GM12872 (cell line): ENCODE results near the gene CFAP107.
A peak's percentile ranks its signal among the peaks of the same experiment; 100 is the strongest.

ENCODE experiments used
- TF ChIP-seq, protein P1 (sequence below): IDR thresholded peaks from 3 replicates; pipeline ENCODE4 v1.5.1; 2011; ENCODE audit warnings: low read depth, mild to moderate bottlenecking, low read length, moderate library complexity; ENCODE audit not compliant: insufficient read depth

CFAP107 gene

DNA sequence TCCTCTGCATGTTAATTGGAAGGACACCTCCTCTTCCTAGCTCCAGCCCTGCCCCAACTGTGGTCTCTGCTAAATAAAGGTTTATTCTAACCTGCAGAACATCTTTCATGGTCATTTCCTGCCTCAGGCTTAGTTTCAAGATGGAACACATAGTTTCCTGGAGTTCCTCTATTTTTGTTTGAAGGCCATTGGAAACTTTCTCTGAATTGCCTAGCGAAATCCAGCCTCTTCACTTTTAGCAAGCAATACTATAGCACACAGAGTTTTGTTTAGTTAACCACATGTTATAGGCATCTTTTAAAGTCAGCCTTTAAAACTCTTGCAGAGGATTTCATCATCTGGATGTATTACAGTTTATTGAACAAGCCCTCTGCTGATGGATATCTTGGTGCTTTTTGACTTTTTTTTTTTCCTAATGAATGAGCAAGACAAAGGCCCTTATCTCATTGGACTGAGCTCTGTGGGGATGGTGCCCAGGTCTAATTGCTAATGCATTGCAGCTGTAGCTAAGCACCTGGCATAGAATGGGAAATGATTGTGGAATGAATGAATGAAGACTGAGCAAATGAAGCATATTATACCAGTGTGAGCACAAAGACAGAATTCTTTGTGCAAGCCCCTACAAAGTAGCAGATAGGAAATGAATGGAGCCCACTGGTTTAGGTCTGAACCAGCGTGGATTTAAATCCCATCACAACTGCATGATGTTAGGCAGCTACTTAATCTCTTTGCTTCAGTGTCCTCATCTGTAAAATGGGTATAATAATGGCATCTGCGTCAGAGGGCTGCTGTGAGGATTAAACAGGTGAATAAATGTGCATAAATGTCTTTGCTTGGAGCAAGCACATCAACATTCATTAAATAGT, 641 bp upstream of the CFAP107 start:
- TF ChIP-seq, protein P1, sequence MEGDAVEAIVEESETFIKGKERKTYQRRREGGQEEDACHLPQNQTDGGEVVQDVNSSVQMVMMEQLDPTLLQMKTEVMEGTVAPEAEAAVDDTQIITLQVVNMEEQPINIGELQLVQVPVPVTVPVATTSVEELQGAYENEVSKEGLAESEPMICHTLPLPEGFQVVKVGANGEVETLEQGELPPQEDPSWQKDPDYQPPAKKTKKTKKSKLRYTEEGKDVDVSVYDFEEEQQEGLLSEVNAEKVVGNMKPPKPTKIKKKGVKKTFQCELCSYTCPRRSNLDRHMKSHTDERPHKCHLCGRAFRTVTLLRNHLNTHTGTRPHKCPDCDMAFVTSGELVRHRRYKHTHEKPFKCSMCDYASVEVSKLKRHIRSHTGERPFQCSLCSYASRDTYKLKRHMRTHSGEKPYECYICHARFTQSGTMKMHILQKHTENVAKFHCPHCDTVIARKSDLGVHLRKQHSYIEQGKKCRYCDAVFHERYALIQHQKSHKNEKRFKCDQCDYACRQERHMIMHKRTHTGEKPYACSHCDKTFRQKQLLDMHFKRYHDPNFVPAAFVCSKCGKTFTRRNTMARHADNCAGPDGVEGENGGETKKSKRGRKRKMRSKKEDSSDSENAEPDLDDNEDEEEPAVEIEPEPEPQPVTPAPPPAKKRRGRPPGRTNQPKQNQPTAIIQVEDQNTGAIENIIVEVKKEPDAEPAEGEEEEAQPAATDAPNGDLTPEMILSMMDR, result no peak

DNA sequence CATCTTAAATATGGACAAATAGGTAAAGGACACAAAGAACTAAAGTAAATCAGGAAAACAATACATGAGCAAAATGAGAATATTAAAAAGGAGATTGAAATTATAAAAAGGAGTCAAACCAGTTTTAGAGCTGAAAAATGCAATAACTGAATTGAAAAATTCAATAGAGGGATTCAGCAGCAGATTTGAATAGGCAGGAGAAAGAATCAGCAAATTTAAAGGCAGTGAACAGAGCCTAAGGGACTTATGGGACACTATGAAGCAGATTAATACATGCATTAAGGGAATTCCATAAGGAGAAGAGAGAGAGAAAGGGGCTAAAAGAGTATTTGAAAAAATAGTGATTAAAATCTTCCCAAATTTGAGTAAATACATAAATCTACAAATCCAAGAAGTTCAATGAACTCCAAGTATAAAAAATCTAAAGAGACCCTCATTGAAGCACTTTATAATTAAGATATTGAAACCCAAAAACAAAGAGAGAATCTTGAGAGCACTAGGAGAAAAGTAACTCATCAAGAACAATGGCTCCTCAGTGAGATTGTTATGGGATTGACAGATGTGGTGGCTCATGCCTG, 2.9 kb downstream of the CFAP107 start:
- TF ChIP-seq, protein P1, result no peak

GRCh38 chr1:12754738-12755137, 8.7 kb downstream of the CFAP107 start:
- TF ChIP-seq, protein P1, result no peak

DNA sequence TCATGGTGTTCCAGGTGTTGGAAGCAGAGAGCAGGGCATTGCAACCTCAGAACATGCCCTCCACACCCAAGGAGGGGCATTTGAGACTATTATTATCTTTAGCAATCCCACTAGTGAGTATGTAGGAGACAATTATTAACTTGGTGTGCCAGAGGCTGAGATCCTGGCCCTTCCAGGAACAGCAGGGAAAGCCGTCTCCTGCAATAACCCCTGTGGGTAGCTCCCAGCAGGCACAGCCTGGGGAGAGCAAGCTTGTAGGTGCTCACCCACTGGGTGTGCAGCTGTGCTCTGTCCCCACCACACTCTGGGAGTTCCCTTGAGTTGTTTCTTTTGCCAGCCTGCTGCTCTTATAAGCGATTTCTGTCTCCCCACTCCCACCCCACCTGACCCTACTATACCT, 10.3 kb downstream of the CFAP107 start:
- TF ChIP-seq, protein P1, result no peak

- TF ChIP-seq, protein P1, result no peak
These were observed 10.9 kb downstream of the CFAP107 start for GRCh38 chr1:12756768-12757413.

DNA sequence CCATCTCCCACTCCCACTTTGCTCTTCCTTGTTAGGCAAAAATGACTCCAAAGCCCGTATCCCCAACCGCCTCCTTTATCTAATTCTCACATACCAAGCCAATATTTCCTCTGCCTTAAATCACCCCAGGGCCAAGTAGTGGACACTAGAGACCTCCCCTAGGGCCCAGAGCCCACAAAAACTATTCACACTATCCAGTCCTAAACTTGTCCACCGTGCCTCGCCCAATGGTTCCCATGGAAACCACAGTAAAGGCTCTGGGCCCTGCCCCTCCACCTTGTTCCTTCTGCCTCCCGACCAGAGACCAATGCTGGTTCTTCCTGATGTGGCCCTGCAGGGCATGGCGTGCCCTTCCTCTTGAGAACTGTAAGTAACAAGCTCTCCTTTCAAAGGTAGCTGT, 11.8 kb downstream of the CFAP107 start:
- TF ChIP-seq, protein P1, result no peak

- TF ChIP-seq, protein P1, result peak; percentile 58
These were observed 14.3 kb downstream of the CFAP107 start for GRCh38 chr1:12760256-12760795.
